ENCODE data around the gene BPIFB3. TPM values are rescaled to one million over a fixed set of nuclear protein-coding genes. Genes with fewer than 3 reads are reported as not detected.

Gene BPIFB3
- total and polyA plus RNA-seq, 2 of the 4 experiments (the other 2 are of a cell fraction): not detected

- no TSS peak for BruUV-seq (replicated peaks)
- no peak overlapping the region for H3K23ac ChIP-seq (ENCODE audit: low read depth, low read length)
- H4K5ac ChIP-seq (ENCODE audit: low read depth, low read length): no peak overlapping the region
- ChIA-PET POLR2A (ENCODE audit: unreplicated experiment) (no interaction called here), CTCF (no interaction called here)
- H3K4me1 ChIP-seq (ENCODE audit: control insufficient read depth, insufficient read depth, low read length): no peaks in the 10 kb centered on the region
- DNase-seq: no peak
- in situ Hi-C loops (cut with MboI; ENCODE audit: low sequenced_read_pairs): no loop called here
- no peak overlapping the region for H2AK5ac ChIP-seq (ENCODE audit: low read depth, low read length)
- no peak overlapping the region for H3K4me3 ChIP-seq (ENCODE audit: insufficient read depth, low read depth, low read length)
- no peak overlapping the region for H3K4me2 ChIP-seq (ENCODE audit: low read depth, low read length)
- H3K9me3 ChIP-seq (ENCODE audit: control insufficient read depth, insufficient read depth, low read length): no peaks in the 10 kb centered on the region
- H3K56ac ChIP-seq (ENCODE audit: extremely low read depth, insufficient read depth, low read length): no peak overlapping the region
- H3K14ac ChIP-seq (replicated peaks; ENCODE audit: low read depth, low read length): no peak overlapping the region
- H2BK5ac ChIP-seq (ENCODE audit: low read depth, low read length, poor library complexity, severe bottlenecking): no peak overlapping the region
- WGBS, 2 experiments (ENCODE audit: extremely low coverage in 2 of 2, insufficient read length in 1 of 2): 65% methylated on average over 9 of the region's 19 CpGs; no CpG with 5 or more reads in 1 of the 2 experiments
- H3K79me1 ChIP-seq (ENCODE audit: low read depth in 1 of 2, low read length in 2 of 2): no peaks in the 10 kb centered on the region
- H3K9me1 ChIP-seq (ENCODE audit: insufficient read depth, low read length): no peaks in the 10 kb centered on the region
- no peak overlapping the region for H3K27ac ChIP-seq (ENCODE audit: insufficient read depth, low read length)
- H3K27me3 ChIP-seq (ENCODE audit: control insufficient read depth, insufficient read depth, low read length): peaks cover 12% of the 10 kb centered on the region
- no peak overlapping the region for H3K18ac ChIP-seq (ENCODE audit: low read depth, low read length)
- H2AFZ ChIP-seq (replicated peaks; ENCODE audit: low read length, poor library complexity): peak overlapping the region; percentile 52
- H2AK9ac ChIP-seq (replicated peaks; ENCODE audit: low read depth, low read length, poor library complexity): no peak overlapping the region
- no peak overlapping the region for H3K4ac ChIP-seq (ENCODE audit: low read depth, low read length)
- no peak overlapping the region for H2BK15ac ChIP-seq (ENCODE audit: low read depth, low read length)
- H4K8ac ChIP-seq (ENCODE audit: low read depth in 2 of 2, low read length in 2 of 2): no peak overlapping the region
- H4K91ac ChIP-seq (ENCODE audit: insufficient read depth, low read depth, low read length): no peak overlapping the region
- no peak overlapping the region for H2BK120ac ChIP-seq (ENCODE audit: low read depth, low read length)
- dilution Hi-C loops (cut with HindIII; ENCODE audit: low sequenced_read_pairs, unreplicated experiment): no loop called here
- no peak for ATAC-seq (ENCODE audit: low read depth)
- H4K20me1 ChIP-seq (ENCODE audit: insufficient read depth, low read length): no peaks in the 10 kb centered on the region; the same call in 1 of the 2 replicates
- intact Hi-C loops (cut with micrococcal nuclease): no loop called here
- no peak overlapping the region for H3K9ac ChIP-seq (ENCODE audit: low read depth, low read length)
- H3K36me3 ChIP-seq (ENCODE audit: control insufficient read depth, insufficient read depth, low read length): no peaks in the 10 kb centered on the region
- H2BK20ac ChIP-seq (ENCODE audit: low read depth, low read length): no peak overlapping the region
- TF ChIP-seq BHLHE40 (IDR thresholded peaks at IDR 0.05; ENCODE audit: low read depth, low read length) (no peak), POLR2A (IDR thresholded peaks at IDR 0.05; ENCODE audit: low read depth, low read length) (no peak), MAFK (IDR thresholded peaks at IDR 0.05; ENCODE audit: low read depth, low read length) (no peak), SMC3 (IDR thresholded peaks at IDR 0.05; ENCODE audit: low read depth, low read length) (no peak), FOS (IDR thresholded peaks at IDR 0.05; ENCODE audit: low read depth, low read length) (no peak), CTCF (conservative IDR thresholded peaks at IDR 0.05; ENCODE audit: low read depth, low read length) (no peak), NFE2L2 (IDR thresholded peaks at IDR 0.05; ENCODE audit: low read depth, low read length) (no peak), CHD1 (IDR thresholded peaks at IDR 0.05; ENCODE audit: low read depth, low read length) (no peak), ELK1 (IDR thresholded peaks at IDR 0.05; ENCODE audit: borderline replicate concordance, low read depth, low read length) (no peak), RAD21 (IDR thresholded peaks at IDR 0.05; ENCODE audit: low read length) (no peak), CEBPB (IDR thresholded peaks at IDR 0.05; ENCODE audit: low read depth, low read length) (no peak), MXI1 (IDR thresholded peaks at IDR 0.05; ENCODE audit: borderline replicate concordance, low read depth, low read length) (no peak), RCOR1 (IDR thresholded peaks at IDR 0.05; ENCODE audit: insufficient replicate concordance, low read length) (no peak), MAZ (IDR thresholded peaks at IDR 0.05; ENCODE audit: borderline replicate concordance, low read depth, low read length) (no peak), USF2 (IDR thresholded peaks at IDR 0.05; ENCODE audit: low read depth, low read length) (no peak)
Observed at GRCh38 chr20:33070111-33071053, 16.7 kb downstream of the BPIFB3 start.

All from IMR-90 (cell line).